K562 (cell line): ENCODE data around the gene TBC1D2B. TPM values are rescaled to one million over a fixed set of nuclear protein-coding genes. Genes with fewer than 3 reads are reported as not detected.

Source experiments
- ATAC-seq: fragments of 200-7000 bp; cut with Tn5 transposase; 3 replicates; pipeline ENCODE4 v1.9.1; 2020; ENCODE audit warnings: moderate library complexity
- BruUV-seq: library from RNA; stranded (reverse); fragments of 400-500 nt; replicated peaks from 2 replicates; lab custom pipeline; 2021; lab: Mats Ljungman, UMichigan
- CTCF ChIA-PET: fragments of 300-600 bp; formaldehyde crosslinking; extraction: SDS; loops from one replicate; lab custom pipeline; 2021; ENCODE audit warnings: low intra/inter-chr PET ratio; lab: Yijun Ruan, JAX
- POLR2A ChIA-PET: fragments of 300-600, 350-650 bp; sonication (Branson Sonifier 250); formaldehyde crosslinking; extraction: SDS; loops from one replicate; lab custom pipeline; 2021; ENCODE audit warnings: antibody characterized with exemption, inconsistent platforms; lab: Yijun Ruan, JAX
- DNase-seq, 4 experiments: peaks; one replicate each; pipeline versions ENCODE4 v3.0.0 to v3.0.0-alpha.2; 2011 to 2018; ENCODE audit warnings: low spot score in 3 of 4, mixed read lengths in 3 of 4; ENCODE audit errors: extremely low read depth in 1 of 4
- FAIRE-seq: peaks from 2 replicates; lab custom pipeline; 2011; peaks lifted over from hg19 to GRCh38; lab: Jason Lieb, UNC
- H2AFZ ChIP-seq: 2 replicates; pipeline ENCODE4 v1.6.0; 2011; ENCODE audit warnings: low read depth, low read length, control low read depth, inconsistent platforms
- H3K27ac ChIP-seq: fragments of 200-600 bp; 3 replicates; pipeline ENCODE4 v1.8.0; 2011; ENCODE audit warnings: low read depth, mild to moderate bottlenecking, control low read depth, inconsistent platforms, low read length, moderate library complexity, mixed read lengths; ENCODE audit errors: extremely low read depth
- H3K27me3 ChIP-seq, 2 experiments: fragments of 300-600 bp in 1 of 2; 2 replicates in 1 of 2; 3 replicates in 1 of 2; pipeline versions ENCODE4 v1.6.0 to v1.8.0; 2011; ENCODE audit warnings: inconsistent platforms in 2 of 2, low read length in 2 of 2, mild to moderate bottlenecking in 1 of 2, mixed read lengths in 1 of 2, moderate library complexity in 1 of 2; ENCODE audit not compliant: control insufficient read depth in 2 of 2, insufficient read depth in 2 of 2
- H3K36me3 ChIP-seq: fragments of 300-600 bp; 3 replicates; pipeline ENCODE4 v1.8.0; 2011; ENCODE audit warnings: mild to moderate bottlenecking, low read length, inconsistent platforms; ENCODE audit not compliant: control insufficient read depth, insufficient read depth
- H3K4me1 ChIP-seq, 2 experiments: fragments of 200-600 bp in 1 of 2; replicated peaks in 1 of 2; 2 replicates in 1 of 2; 3 replicates in 1 of 2; pipeline versions ENCODE4 v1.5.1 to v1.8.0; 2011; ENCODE audit warnings: inconsistent platforms in 2 of 2, low read length in 2 of 2, mild to moderate bottlenecking in 1 of 2, mixed read lengths in 1 of 2, moderate library complexity in 1 of 2; ENCODE audit not compliant: control insufficient read depth in 2 of 2, insufficient read depth in 2 of 2
- H3K4me2 ChIP-seq: 2 replicates; pipeline ENCODE4 v1.6.1; 2011; ENCODE audit warnings: low read length, control low read depth, inconsistent platforms, mixed read lengths; ENCODE audit not compliant: insufficient read depth
- H3K4me3 ChIP-seq: fragments of 200-600 bp; sonication (generic), shearing (Covaris generic); 2 replicates; pipeline ENCODE4 v1.5.1; 2016; ENCODE audit warnings: control low read depth, inconsistent platforms
- H3K79me2 ChIP-seq: fragments of 200-600 bp; 3 replicates; pipeline ENCODE4 v1.8.0; 2011; ENCODE audit warnings: low read length, inconsistent platforms; ENCODE audit not compliant: control insufficient read depth, insufficient read depth
- H3K9ac ChIP-seq, 2 experiments: 2 replicates each; pipeline versions ENCODE4 v1.6.0 to v1.6.1; 2011; ENCODE audit warnings: low read depth in 2 of 2, low read length in 2 of 2, control low read depth in 1 of 2, inconsistent platforms in 1 of 2, mild to moderate bottlenecking in 1 of 2, mixed read lengths in 1 of 2; ENCODE audit not compliant: insufficient read depth in 1 of 2
- H3K9me1 ChIP-seq: one replicate; pipeline ENCODE4 v1.6.0; 2011; ENCODE audit warnings: inconsistent platforms, mild to moderate bottlenecking, low read length, moderate library complexity; ENCODE audit not compliant: control insufficient read depth, insufficient read depth
- H3K9me3 ChIP-seq: replicated peaks from 2 replicates; pipeline ENCODE4 v1.5.1; 2011; ENCODE audit warnings: low read depth, low read length, inconsistent platforms; ENCODE audit not compliant: control insufficient read depth, insufficient read depth
- H4K20me1 ChIP-seq: replicated peaks from 2 replicates; pipeline ENCODE4 v1.6.1; 2011; ENCODE audit warnings: low read length, inconsistent platforms, mixed read lengths; ENCODE audit not compliant: control insufficient read depth, insufficient read depth
- ATF3 ChIP-seq, 2 experiments: fragments of 450-650 bp in 1 of 2; sonication (generic) in 1 of 2; formaldehyde crosslinking in 1 of 2; IDR thresholded peaks in 1 of 2; conservative IDR thresholded peaks in 1 of 2; 2 replicates each; pipeline versions ENCODE4 v1.6.1 to v1.8.1; 2016 to 2023; ENCODE audit warnings: mild to moderate bottlenecking in 2 of 2, moderate library complexity in 2 of 2, inconsistent platforms in 1 of 2, missing genetic modification reagents in 1 of 2
- CXXC5 ChIP-seq: fragments of 250-450 bp; sonication (Bioruptor Pico); IDR thresholded peaks from 2 replicates; pipeline ENCODE4 v1.8.0; 2022; ENCODE audit warnings: inconsistent platforms, mild to moderate bottlenecking, moderate library complexity
- EHMT2 ChIP-seq: fragments of 450-650 bp; IDR thresholded peaks from 2 replicates; pipeline ENCODE4 v1.6.1; 2018; ENCODE audit warnings: antibody characterized with exemption
- GTF3C2 ChIP-seq: IDR thresholded peaks from 3 replicates; pipeline ENCODE4 v1.6.1; 2011; ENCODE audit warnings: borderline replicate concordance, mild to moderate bottlenecking, moderate library complexity; ENCODE audit not compliant: insufficient read length; ENCODE audit errors: extremely low read depth
- LCOR ChIP-seq: sonication (generic); formaldehyde crosslinking; IDR thresholded peaks from 2 replicates; pipeline ENCODE4 v1.8.0; 2022; ENCODE audit warnings: mild to moderate bottlenecking, missing genetic modification reagents
- NR0B1 ChIP-seq: fragments of 450-650 bp; IDR thresholded peaks from one replicate; pipeline ENCODE4 v1.6.1; 2018; ENCODE audit warnings: mild to moderate bottlenecking, moderate library complexity; ENCODE audit not compliant: partially characterized antibody
- SMAD3 ChIP-seq: fragments of 450-650 bp; formaldehyde crosslinking; conservative IDR thresholded peaks from 2 replicates; pipeline ENCODE4 v1.4.0; 2020; ENCODE audit warnings: mild to moderate bottlenecking
- ZBTB11 ChIP-seq, 3 experiments: fragments of 200-800 bp in 1 of 3; fragments of 250-450 bp in 1 of 3; fragments of 450-650 bp in 1 of 3; sonication (Bioruptor Pico) in 1 of 3; sonication (Bioruptor generic) in 1 of 3; formaldehyde crosslinking in 1 of 3; IDR thresholded peaks; 2 replicates each; pipeline versions ENCODE4 v1.6.1 to v1.8.0; 2016 to 2022; ENCODE audit warnings: mild to moderate bottlenecking in 2 of 3, missing genetic modification characterization in 2 of 3, missing compliant biosample characterization in 1 of 3, moderate library complexity in 1 of 3
- ZNF324 ChIP-seq: fragments of 250-450 bp; sonication (Bioruptor Pico); IDR thresholded peaks from 2 replicates; pipeline ENCODE4 v1.4.0; 2020; ENCODE audit warnings: mild to moderate bottlenecking
- ZNF551 ChIP-seq: fragments of 250-450 bp; sonication (Bioruptor Pico); IDR thresholded peaks from 2 replicates; pipeline ENCODE4 v1.5.0; 2021; ENCODE audit warnings: mild to moderate bottlenecking, moderate library complexity
- ZNF830 ChIP-seq: fragments of 250-450 bp; sonication (Bioruptor Pico); IDR thresholded peaks from 2 replicates; pipeline ENCODE4 v1.5.0; 2021; ENCODE audit warnings: mild to moderate bottlenecking
- WGBS: fragments of 100-300 bp; shearing (Covaris generic); methylation state at CpG from one replicate; pipeline ENCODE4 v1.1.6; 2016; ENCODE audit warnings: low coverage, mixed read lengths; ENCODE audit not compliant: insufficient coverage; ENCODE audit errors: missing lambda C conversion rate; 5-methylcytosine and 5-hydroxymethylcytosine counted together
- in situ Hi-C: fragments of 300-500 bp; cut with MboI; formaldehyde crosslinking; loops from 4 replicates; pipeline ENCODE4 v1.15.0; 2018; ENCODE audit warnings: inconsistent platforms, mixed read lengths
- intact Hi-C: fragments of 100-400 bp; cut with micrococcal nuclease; formaldehyde crosslinking; loops from 2 replicates; pipeline ENCODE4 v1.14.2; 2022
- polyA plus RNA-seq, 8 experiments: library from polyadenylated mRNA; depleted of rRNA in 4 of 8; stranded (reverse) in 5 of 8; unstranded in 3 of 8; fragments of >200 nt; fragmentation: Nextera tagmentation in 2 of 8; fragmentation: Illumina TruSeq in 1 of 8; extraction: Ambion mirVana in 2 of 8; extraction: Trizol in 1 of 8; gene quantifications; 2 replicates each; pipeline versions ENCODE4 v1.2.1 to v1.2.3, GENCODE V29; 2011 to 2014; ENCODE audit warnings: inconsistent platforms in 1 of 8, missing spikeins in 1 of 8
- total RNA-seq, 7 experiments: library from RNA; depleted of rRNA in 6 of 7; stranded (reverse); fragments of >200 nt in 6 of 7; fragmentation: Illumina TruSeq in 2 of 7; extraction: Trizol in 2 of 7; gene quantifications; 2 replicates each; pipeline versions ENCODE4 v1.2.1 to v1.2.3, GENCODE V29; 2011 to 2021; ENCODE audit warnings: low replicate concordance in 1 of 7

TBC1D2B gene
- total and polyA plus RNA-seq, 9 of the 15 experiments (the other 6 are each of a cell fraction or from before 2014, with no cell fraction given) = 0.15 to 16.3 (median 8.9) TPM

- H3K79me2 ChIP-seq = peaks cover under 1% of the 10 kb centered on the region; the same call in 1 of the 3 replicates
- H3K36me3 ChIP-seq = no peaks in the 10 kb centered on the region
- H3K27ac ChIP-seq = no peak overlapping the region
- no peak for DNase-seq
- H3K9me1 ChIP-seq = no peaks in the 10 kb centered on the region
- peaks cover 0 to 6% of the 10 kb centered on the region in 2 experiments; a peak in 1 of 5 replicates for H3K4me1 ChIP-seq
- no peak overlapping the region for H3K4me3 ChIP-seq
- peak overlapping the region; percentile 69; the same call in 1 of the 2 replicates for H2AFZ ChIP-seq
- no peak for FAIRE-seq
- WGBS = 38% methylated on average over 5 of the region's 5 CpGs
- no peak overlapping the region for H3K4me2 ChIP-seq
- intact Hi-C loops (no loop called here), in situ Hi-C loops (no loop called here)
- ChIA-PET CTCF (no interaction called here), POLR2A (interaction anchor here (0.5 to 0.6 kb wide), 2 partner anchors 161 to 466 kb away, joined by 3 read pairs; no protein-coding TSS in a partner anchor)
- no peaks in the 10 kb centered on the region for H3K27me3 ChIP-seq
- no peak overlapping the region for H3K9ac ChIP-seq
- no peaks in the 10 kb centered on the region for H4K20me1 ChIP-seq
- H3K9me3 ChIP-seq = no peaks in the 10 kb centered on the region
- BruUV-seq = no TSS peak
- ATAC-seq = no peak
- TF ChIP-seq LCOR (CRISPR knock-in tag) (no peak), ZNF830 (CRISPR knock-in tag) (no peak), ZNF324 (CRISPR knock-in tag) (no peak), ZBTB11 (CRISPR knock-in tag; IDR thresholded peaks at IDR 0.05) (no peak), ZNF551 (no peak), SMAD3 (CRISPR knock-in tag) (no peak), GTF3C2 (no peak), ATF3 (IDR thresholded peaks at IDR 0.05) (0 out of 2 replicates have a peak, but pooled peaks have one; percentile 35), ATF3 (CRISPR knock-in tag; conservative IDR thresholded peaks at IDR 0.05) (no peak), EHMT2 (no peak), CXXC5 (CRISPR knock-in tag) (no peak), NR0B1 (no peak)
These were observed 4.7 kb upstream of the TBC1D2B start for GRCh38 chr15:78082106-78082742.
